DMS114 treated with DMSO at 0.1 percent for 48 hours (cell line): ENCODE measurements around the gene SLC13A2.

ENCODE experiments used
- DNase-seq: peaks from one replicate; lab custom pipeline; 2025; ENCODE audit not compliant: unreplicated experiment; lab: John Stamatoyannopoulos, UW

SLC13A2 gene

GRCh38 chr17:28491860-28492259 is 18.4 kb downstream of the SLC13A2 start:
- DNase-seq, result no peak

DNA sequence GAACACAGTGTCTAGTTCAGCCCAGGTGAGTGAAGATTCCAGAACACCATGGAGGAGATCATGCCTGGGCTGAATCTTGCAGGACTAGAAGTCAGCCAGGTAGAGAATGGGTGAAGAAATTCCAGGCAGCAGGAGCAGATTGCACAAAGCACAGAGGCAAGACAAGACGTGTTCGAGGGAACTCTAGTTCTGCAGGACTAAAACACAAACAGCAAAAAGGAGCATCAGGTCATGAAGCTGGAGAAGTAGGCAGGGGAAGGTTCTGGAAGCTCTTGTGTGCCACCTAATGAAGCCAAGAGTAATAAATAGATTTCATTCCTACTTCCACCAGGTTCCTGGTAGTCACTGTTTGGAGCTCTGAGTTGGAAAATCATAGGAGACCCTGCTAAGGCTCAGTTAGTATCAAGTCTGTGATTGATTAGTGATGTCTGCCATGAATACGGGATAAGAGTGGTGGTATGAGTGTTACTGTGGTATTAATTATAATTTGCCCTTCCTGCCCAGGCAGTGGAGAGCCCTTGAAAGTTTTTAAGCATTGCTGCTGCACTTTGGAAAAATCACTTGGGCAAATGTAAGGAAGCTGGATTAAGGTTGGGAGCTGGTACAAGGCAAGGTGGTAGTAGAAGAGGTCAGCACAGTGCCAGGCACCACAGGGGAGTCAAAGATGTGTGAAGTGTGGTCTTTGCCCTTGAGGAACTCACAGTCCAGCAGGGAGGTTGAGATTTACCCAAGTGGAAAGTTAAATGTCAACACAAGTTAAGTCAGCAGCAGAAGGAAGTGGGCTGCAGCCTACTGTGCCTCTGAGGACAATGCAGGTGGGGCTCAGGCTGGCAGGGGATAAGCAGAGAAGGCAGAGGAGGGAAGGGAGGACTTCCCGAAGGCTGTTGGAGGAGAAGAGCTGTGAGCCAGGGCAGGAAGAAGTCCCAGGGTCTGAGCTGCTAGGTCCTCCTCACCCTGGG is 19.2 kb downstream of the SLC13A2 start:
- no peak for DNase-seq

GRCh38 chr17:28493460-28493859 is 20.0 kb downstream of the SLC13A2 start:
- no peak for DNase-seq

GRCh38 chr17:28494445-28495188 is 21.2 kb downstream of the SLC13A2 start:
- DNase-seq, result peak; percentile 40

GRCh38 chr17:28495635-28496034 is 22.2 kb downstream of the SLC13A2 start:
- no peak for DNase-seq

GRCh38 chr17:28497931-28498330 is 24.5 kb downstream of the SLC13A2 start:
- DNase-seq, result no peak

DNA sequence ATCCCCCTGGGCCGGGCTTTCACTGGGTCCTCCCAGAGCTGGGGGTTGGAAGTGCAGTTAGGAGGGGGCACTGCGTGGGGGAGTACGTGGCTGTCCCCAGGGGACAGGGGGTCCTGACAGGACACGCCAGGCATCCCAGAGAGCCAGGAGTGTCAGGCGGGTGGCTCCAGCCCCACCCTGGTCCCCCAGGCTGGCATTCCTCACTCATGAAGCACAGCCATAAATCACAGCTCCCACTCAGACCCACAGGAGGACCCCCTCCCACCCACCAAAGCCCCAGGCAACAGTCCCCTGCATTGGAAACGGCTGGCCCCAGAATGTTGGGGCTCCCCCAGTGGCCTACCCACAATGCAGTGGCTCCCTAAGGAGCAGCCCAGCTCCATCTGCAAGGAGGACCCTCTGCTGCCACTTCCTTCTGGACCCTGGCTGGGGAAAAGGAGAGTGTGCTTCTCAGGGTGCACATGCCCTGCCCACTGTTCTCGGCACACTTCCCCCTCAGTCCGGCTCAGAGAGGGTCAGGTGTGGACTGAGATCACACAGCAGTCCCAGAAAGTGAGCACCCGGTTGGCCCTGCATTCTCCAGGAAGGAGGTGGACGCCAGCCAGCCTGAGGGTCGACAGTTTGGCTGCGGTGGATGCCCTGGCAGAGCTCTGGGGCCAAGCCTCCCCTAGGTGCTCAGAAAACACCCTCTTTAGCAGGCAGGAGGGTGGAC is 25.4 kb downstream of the SLC13A2 start:
- DNase-seq, result no peak

GRCh38 chr17:28499364-28499664 is 25.9 kb downstream of the SLC13A2 start:
- no peak for DNase-seq

DNA sequence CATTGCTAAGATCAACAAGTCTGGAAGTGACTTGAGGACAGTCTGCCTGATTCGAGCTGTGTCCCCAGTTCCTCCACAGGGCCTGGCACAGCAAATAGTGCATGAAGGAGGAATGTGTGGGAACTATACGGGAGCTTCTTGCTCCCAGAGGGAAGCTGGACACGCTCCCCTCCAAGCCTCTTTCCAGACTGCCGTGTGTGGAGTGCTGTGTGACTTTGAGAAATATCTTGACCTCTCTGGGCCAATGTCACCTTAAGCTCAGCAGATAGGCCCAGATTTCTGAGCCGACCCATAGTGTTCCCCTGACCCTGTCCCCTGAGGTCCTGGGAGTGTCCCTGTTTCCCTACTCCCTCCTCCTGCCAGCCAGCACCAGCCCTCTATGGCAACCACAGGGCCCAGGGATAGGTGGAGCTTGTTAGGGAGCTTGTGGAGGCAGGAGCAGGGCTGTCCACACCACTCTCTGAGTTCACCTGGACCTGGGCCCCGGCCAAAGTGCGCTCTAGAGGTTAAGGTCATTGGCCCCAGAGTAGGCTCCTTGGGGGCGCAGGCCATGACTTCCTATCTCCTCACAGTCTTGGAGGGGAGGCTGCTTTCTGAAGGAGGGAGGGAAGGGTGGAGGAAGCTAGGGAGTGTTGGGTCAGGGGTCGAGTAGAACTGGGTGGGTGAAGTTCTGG is 26.4 kb downstream of the SLC13A2 start:
- no peak for DNase-seq

- no peak for DNase-seq
These were observed 27.4 kb downstream of the SLC13A2 start for GRCh38 chr17:28500712-28501379.

DNA sequence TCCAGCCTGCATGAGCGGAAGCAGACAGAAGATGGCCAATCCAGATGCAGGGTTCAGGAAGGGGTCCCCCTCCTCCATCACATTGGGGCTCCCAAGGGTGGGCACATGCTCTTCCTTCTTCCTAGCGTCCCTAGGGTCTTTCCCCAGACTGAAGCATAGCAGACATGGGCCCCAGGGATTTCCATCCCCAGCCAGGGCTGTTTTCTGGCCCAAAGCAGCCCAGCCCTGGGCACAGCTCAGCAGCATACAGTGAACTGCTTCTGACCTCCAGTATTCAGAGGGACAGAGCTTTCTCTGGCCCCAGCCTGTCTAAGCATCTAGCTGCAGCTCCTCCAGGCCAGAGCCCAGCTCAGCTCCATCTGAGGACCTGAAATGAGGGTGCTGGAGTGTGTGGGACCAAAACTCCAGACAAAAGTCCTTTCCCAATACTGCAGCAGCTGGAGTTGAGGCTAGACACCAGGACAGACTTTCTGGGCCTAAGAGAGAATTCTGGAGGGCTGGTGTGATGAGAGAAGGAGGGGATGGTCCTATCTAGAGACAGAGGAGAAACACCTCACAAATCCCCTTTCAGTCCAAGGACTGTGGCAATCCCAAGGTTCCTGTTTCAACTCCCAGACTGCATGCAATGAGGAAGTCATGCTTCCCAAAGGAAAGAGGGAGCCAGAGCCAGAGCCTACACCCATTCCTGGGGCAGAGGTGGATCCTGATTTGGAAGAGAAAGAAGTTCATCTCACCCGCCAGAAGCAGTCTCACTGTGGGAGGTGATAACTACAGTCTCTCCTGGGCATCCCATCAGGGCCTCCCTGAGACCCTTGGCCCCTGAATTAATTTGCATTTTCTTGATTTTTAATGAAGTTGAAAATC is 28.2 kb downstream of the SLC13A2 start:
- DNase-seq, result no peak

- no peak for DNase-seq
These were observed 30.0 kb downstream of the SLC13A2 start for GRCh38 chr17:28503420-28503819.

DNA sequence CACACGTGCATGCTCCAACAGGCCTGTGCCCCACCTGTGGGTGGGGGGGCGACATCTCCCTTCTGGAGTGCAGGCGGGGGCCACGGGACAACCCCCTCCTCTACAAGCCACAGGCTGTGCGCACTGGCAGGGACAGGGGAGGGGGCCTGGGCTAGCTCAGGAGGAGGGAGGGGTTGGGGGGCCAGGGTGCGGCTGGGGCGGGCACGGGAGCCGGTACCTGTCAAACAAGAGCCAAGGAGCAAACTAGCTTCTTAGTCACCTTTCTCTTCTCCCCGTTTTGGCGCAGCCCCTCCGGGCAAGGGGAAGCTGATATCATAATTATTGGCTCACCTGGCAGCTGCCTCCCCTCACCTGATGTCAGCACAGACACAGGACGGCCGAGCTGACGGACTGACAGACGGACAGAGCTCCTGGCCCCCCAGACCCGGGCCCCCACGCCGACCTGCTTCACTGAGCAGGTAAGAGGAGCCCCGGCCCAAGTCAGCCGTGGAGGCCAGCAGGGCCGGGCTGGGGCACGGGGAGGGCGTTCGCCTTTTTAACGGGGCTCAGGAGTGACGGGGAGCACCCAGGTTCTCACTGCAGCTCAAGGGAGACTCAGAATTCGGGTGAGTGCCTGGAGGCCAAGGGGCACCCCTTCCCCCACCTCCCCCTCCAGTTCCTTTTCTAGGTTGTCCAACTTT is 32.7 kb downstream of the SLC13A2 start, which contains the start of gene FOXN1:
FOXN1 (plus strand) TSS at position 363 of the 680 bp plus-strand sequence. CDS start 17,622 bp downstream, outside the sequence.
- no peak for DNase-seq

- DNase-seq, result no peak
These were observed 33.5 kb downstream of the SLC13A2 start for GRCh38 chr17:28506763-28507487.

DNA sequence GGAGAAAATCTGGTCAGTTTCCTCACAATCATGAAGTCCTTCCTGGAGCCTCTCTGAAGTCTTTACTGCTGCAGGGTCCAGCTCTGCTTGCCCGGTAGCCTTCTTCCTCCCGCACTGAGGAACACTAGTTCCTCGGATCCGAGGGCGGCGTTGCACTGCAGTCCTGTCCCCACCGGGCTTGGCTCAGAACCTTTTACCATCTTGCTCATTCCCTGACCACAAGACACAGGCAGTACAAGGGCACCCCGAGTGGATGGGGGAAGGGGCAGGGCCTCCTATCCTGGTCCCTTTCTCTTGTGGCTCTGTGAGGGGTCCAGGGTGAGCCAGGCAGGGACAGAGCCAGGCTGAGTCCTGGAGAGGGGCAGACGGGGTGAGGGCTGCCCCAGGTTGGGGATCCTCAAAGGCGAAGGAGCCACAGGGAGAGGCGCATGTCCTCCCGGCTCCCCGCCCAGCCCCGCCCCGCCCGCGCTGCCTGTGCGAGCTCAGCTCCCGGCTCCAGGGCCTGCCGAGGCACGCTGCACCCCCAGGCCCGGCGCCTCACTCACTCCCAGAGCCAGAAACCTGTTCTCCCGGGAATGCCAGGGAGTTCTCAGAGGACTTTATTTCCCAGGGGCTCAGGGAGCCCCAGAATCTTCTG is 34.2 kb downstream of the SLC13A2 start:
- no peak for DNase-seq

DNA sequence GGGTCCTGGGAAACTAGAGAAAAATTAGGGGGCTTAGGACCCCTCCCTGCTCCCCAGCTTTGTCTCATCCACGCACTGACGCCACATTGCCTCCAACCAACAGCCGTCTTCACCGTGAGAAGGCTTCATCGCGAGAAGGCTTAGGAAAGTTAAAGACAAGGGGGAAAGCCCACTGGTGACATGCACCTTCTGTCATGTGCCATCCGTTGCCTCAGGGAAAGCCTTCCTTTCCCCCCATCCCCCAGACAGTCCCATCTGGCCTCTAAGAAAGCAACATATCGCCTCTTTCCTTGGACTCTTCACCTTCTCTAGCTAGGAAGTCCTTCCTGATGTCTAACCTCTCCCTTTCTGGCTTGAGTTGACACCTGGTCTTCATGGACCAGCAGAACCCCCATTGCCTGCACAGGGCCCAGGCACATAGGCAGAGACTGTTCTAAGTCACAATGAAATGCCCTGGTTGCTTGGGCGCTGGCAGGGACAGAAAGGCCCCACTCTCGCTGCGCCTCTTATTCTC is 34.8 kb downstream of the SLC13A2 start:
- DNase-seq, result no peak

- DNase-seq, result no peak
These were observed 36.3 kb downstream of the SLC13A2 start for GRCh38 chr17:28509789-28510188.
